ENCODE data around the gene FBXO46.

DNA sequence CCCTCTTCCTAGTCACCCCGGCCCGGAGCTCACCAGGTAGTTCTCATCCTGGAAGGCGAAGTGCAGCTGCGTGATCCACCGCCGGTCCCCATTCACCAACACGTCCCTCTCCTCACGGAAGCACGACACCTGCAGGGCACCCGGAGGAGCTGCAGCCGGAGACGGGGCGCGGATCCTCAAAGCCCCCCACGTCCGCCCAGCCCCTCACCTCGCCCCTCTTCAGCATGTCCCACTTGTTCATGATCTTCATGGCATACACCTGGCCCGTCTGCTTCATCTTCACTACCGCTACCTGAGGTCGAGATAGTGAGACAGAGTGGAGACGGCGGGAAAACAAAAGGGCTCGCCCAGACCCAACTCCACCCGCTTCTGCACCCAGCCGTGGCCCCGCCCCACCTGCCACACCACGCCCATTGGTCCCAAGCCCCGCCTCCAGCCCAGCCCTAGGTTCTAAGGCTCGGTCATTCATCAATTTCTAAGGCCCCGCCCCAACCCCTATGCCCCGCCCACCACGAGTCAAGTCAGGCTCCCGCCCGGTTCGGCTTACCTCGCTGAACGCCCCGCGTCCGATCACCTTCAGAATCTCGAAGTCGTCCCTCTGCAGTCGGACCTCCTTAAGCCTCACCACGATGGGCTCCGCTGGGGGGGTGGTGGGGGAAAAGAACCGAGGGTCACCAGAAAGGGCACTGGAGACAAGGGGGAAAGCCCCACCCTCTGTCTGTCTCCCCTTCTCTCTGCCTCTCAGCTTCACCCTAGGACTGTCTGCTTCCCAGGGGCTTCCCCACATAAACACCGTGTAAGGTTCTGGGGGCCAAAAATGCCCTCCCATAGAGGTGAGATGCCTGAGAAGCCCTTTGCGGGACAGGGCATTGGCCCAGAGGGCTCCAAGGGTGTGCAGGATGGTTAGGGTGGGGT lies 48.8 kb upstream of the FBXO46 start:
- TF ChIP-seq, protein P1, sequence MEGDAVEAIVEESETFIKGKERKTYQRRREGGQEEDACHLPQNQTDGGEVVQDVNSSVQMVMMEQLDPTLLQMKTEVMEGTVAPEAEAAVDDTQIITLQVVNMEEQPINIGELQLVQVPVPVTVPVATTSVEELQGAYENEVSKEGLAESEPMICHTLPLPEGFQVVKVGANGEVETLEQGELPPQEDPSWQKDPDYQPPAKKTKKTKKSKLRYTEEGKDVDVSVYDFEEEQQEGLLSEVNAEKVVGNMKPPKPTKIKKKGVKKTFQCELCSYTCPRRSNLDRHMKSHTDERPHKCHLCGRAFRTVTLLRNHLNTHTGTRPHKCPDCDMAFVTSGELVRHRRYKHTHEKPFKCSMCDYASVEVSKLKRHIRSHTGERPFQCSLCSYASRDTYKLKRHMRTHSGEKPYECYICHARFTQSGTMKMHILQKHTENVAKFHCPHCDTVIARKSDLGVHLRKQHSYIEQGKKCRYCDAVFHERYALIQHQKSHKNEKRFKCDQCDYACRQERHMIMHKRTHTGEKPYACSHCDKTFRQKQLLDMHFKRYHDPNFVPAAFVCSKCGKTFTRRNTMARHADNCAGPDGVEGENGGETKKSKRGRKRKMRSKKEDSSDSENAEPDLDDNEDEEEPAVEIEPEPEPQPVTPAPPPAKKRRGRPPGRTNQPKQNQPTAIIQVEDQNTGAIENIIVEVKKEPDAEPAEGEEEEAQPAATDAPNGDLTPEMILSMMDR (conservative IDR thresholded peaks at IDR 0.05; ENCODE audit: low read depth, low read length), result no peak
- no peak for TF ChIP-seq POLR2A (IDR thresholded peaks at IDR 0.05; ENCODE audit: low read depth, low read length)
- TF ChIP-seq CHD1 (IDR thresholded peaks at IDR 0.05; ENCODE audit: low read depth, low read length), result no peak
- TF ChIP-seq MXI1 (IDR thresholded peaks at IDR 0.05; ENCODE audit: borderline replicate concordance, low read depth, low read length), result no peak

Measured in IMR-90 (cell line).